DND-41 (cell line): ENCODE measurements around the gene PPP1R37.

ENCODE experiments used
- EZH2 ChIP-seq: IDR thresholded peaks from 3 replicates; pipeline ENCODE4 v1.6.1; 2012; ENCODE audit warnings: borderline replicate concordance, low read depth, mild to moderate bottlenecking, moderate library complexity, low read length, inconsistent platforms; ENCODE audit not compliant: severe bottlenecking
- TF ChIP-seq, protein P1 (sequence below): IDR thresholded peaks from 2 replicates; pipeline ENCODE4 v1.5.1; 2012; ENCODE audit warnings: borderline replicate concordance, low read length, moderate library complexity, mild to moderate bottlenecking; ENCODE audit not compliant: poor library complexity, severe bottlenecking; ENCODE audit errors: extremely low read depth

DNA sequence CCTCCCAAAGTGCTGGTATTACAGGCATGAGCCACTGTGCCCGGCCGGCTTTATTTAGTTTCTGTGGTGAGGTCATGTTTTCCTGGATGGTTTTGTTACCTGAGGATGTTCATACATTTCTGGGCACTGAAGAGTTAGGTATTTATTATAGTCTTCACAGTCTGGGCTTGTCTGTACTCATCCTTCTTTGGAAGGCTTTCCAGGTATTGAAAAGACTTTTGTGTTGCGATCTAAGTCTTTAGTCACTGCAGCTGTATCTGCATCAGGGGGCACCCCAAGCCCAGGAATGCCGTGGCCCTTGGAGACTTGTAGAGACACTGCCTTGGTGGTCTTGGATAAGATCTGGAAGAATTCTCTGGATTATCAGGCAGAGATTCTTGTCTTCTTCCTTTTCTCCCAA lies 98.4 kb downstream of the PPP1R37 start:
- TF ChIP-seq, protein P1, sequence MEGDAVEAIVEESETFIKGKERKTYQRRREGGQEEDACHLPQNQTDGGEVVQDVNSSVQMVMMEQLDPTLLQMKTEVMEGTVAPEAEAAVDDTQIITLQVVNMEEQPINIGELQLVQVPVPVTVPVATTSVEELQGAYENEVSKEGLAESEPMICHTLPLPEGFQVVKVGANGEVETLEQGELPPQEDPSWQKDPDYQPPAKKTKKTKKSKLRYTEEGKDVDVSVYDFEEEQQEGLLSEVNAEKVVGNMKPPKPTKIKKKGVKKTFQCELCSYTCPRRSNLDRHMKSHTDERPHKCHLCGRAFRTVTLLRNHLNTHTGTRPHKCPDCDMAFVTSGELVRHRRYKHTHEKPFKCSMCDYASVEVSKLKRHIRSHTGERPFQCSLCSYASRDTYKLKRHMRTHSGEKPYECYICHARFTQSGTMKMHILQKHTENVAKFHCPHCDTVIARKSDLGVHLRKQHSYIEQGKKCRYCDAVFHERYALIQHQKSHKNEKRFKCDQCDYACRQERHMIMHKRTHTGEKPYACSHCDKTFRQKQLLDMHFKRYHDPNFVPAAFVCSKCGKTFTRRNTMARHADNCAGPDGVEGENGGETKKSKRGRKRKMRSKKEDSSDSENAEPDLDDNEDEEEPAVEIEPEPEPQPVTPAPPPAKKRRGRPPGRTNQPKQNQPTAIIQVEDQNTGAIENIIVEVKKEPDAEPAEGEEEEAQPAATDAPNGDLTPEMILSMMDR = no peak
- TF ChIP-seq EZH2 = no peak
